Activated T-cell treated with anti-CD3 and anti-CD28 coated beads for 48 hours (primary cell): ENCODE data around the gene CCDC175.
A peak's percentile ranks its signal among the peaks of the same experiment; 100 is the strongest.

Experiments used
- DNase-seq: peaks from one replicate; pipeline ENCODE4 v3.0.0-alpha.2; 2020; ENCODE audit warnings: low read depth

CCDC175 gene

GRCh38 chr14:59481871-59482540 lies 94.6 kb downstream of the CCDC175 start:
- no peak for DNase-seq

DNA sequence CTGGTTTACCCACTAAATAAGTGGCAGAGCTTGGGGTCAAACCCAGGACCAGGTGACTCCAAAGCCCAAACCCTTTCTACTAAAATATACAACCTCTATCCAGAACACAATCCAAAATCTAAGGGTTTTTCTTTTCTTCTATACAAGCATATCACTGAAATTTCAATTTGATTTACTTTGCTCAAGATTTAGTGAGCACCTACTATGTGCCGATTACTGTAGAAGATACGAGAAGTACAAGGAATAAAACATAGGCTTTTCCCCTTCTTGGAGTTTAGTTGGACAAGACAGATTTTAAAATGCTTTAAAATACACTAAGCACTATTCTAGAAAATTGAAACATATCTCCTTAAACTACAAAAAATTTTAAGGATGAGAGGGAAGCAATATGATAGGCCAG lies 95.2 kb downstream of the CCDC175 start:
- DNase-seq: no peak

- no peak for DNase-seq
These were observed 96.4 kb downstream of the CCDC175 start for GRCh38 chr14:59480166-59480565.

DNA sequence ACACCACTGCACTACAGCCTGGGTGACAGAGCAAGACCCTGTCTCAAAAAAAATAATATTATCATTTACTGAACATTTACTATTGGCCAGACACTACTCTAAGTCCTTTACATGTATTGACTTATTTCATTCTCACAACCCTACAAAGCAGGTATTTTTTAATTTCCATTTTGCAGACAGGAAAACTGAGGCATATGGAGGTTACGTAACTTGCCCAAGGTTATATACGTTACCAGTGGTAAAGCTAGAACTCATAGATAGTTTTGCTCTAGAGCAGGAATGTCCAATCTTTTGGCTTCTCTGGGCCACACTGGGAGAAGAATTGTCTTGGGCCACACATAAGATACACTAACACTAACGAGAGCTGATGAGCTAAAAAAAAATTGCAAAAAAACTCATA lies 98.1 kb downstream of the CCDC175 start:
- DNase-seq: no peak

GRCh38 chr14:59475709-59476108 lies 100.9 kb downstream of the CCDC175 start:
- DNase-seq: no peak

DNA sequence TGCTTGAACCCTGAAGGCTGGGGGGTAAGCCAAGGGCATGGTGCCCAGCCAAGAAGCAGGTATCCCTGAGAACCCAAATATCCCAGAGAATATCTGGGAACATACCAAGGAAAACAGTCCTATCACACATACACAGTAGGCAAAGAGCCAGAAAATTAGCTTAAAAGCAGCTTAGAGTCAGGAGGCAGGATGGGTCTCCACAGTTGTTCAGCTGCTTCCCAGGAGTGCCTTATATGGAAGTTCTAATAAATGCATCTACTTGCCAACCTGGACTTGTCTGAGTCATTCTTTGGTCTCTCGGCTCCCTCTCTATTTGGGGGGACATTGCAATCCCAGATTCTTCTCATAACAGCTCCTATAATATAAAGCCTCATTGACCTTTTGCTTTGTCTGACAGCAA lies 102.4 kb downstream of the CCDC175 start:
- no peak for DNase-seq

GRCh38 chr14:59465316-59466135 lies 111.1 kb downstream of the CCDC175 start, which contains the start of gene GPR135:
Gene GPR135, minus strand, starts transcription at chr14:59465380. Its CDS starts 154 bp downstream, at chr14:59465226.
- DNase-seq: peak; percentile 21

GRCh38 chr14:59464486-59465315 lies 111.9 kb downstream of the CCDC175 start:
- peak; percentile 33 for DNase-seq

DNA sequence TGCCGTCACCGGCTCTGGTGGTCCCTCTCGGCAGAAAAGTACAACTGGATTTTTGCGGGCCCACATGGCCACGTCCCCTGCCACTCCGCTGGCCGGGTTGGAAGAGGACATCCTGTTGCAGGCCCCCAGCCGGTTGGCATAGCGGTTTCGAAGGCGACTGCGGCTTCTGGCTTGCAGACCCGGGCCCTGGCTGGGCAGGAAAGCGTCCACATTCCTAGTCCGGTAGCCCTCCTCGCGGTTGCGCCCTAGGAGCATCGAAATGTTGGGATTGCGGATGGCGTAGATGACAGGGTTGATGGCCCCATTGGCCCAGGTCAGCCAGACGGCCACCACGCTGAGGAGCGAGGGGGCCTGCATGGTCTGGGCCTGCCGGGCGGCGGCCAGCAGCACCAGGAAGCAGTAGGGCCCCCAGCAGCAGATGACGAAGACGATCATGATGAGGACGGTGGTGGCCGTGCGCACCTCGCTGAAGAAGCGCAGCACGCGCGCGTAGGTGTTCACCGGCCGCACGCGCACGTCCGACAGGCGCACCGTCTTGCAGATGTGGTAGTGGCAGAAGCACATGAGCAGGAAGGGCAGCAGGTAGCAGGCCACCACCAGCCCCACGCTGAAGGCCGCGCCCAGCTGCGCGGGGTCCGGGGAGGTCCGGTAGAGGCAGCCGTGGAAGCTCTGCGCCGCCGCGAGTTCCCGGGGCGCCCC lies 112.7 kb downstream of the CCDC175 start:
- DNase-seq: peak; percentile 41

DNA sequence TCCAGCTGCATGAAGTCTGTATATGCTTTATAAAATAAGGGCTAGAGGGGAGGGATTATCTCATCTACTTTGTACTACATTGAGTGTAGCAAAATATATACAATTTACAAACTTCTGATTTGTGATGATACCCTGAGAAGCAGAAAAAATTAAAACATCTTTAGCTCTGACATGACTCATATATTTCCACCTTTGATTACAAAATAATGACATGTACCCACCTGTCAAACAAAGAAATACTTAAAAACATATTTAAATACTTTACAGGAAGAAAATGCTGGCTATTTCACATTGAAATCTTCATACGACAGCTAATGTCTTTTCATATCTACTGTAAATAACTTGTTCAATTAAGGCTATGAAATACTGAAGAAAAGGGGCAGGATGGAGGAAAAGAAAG lies 114.7 kb downstream of the CCDC175 start:
- no peak for DNase-seq

DNA sequence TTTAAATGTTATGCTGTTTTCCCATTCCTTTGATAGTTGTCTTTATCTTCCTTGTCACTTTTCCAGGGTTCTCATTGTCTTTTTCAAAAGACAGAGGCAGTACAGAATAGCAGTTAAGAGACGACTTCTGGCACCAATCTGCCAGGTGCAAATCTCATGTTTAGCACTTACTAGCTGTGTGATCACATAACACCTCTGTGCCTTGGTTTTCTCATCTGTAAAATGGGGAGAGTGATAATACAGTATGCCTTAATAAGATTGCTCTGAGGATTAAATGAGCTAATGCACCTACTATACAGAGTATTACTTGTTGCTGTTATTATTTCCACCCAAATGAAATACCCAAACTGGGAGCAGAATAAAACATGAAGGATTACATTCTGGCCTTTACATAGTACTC lies 116.2 kb downstream of the CCDC175 start:
- DNase-seq: no peak

- DNase-seq: no peak
These were observed 118.1 kb downstream of the CCDC175 start for GRCh38 chr14:59458486-59458885.

GRCh38 chr14:59455411-59455810 lies 121.2 kb downstream of the CCDC175 start:
- no peak for DNase-seq
